Heart right ventricle (tissue), 16 donors: ENCODE measurements around the gene MIOS. TPM values are rescaled to one million over a fixed set of nuclear protein-coding genes. Genes with fewer than 3 reads are reported as not detected.

Experiments used
- ATAC-seq, 8 donors: fragments of 200-7000 bp; cut with Tn5 transposase; one replicate each; pipeline ENCODE4 v1.9.1; 2020; ENCODE audit warnings: mild to moderate bottlenecking in 8 of 8, moderate library complexity in 8 of 8, moderate number of reproducible peaks in 1 of 8
- DNase-seq, 2 donors: peaks; one replicate each; pipeline ENCODE4 v3.0.0-alpha.2; 2020
- H3K27ac ChIP-seq, 10 donors: fragments of 200-600 bp; sonication (generic) in 2 of 10; one replicate each; pipeline versions ENCODE4 v1.5.0 to v1.8.0; 2020 to 2022; ENCODE audit warnings: mild to moderate bottlenecking in 3 of 10
- H3K27me3 ChIP-seq, 7 donors: fragments of 200-600 bp; one replicate each; pipeline ENCODE4 v1.8.0; 2021 to 2022; ENCODE audit warnings: mild to moderate bottlenecking in 2 of 7
- H3K36me3 ChIP-seq, 9 donors: fragments of 200-600 bp; sonication (generic) in 1 of 9; one replicate each; pipeline versions ENCODE4 v1.5.0 to v1.8.0; 2020 to 2022; ENCODE audit warnings: mild to moderate bottlenecking in 2 of 9
- H3K4me1 ChIP-seq, 9 donors: fragments of 200-600 bp; sonication (generic) in 1 of 9; one replicate each; pipeline versions ENCODE4 v1.5.0 to v1.8.0; 2020 to 2022; ENCODE audit warnings: mild to moderate bottlenecking in 4 of 9
- H3K4me3 ChIP-seq, 10 donors: fragments of 200-600 bp; sonication (generic) in 2 of 10; one replicate each; pipeline versions ENCODE4 v1.5.0 to v1.8.0; 2020 to 2022; ENCODE audit warnings: mild to moderate bottlenecking in 7 of 10, moderate library complexity in 2 of 10
- H3K9me3 ChIP-seq, 11 donors: fragments of 200-600 bp in 10 of 11; sonication (generic) in 2 of 11; one replicate each; pipeline versions ENCODE4 v1.5.0 to v1.8.0; 2013 to 2022; ENCODE audit warnings: mild to moderate bottlenecking in 2 of 11, control low read depth in 1 of 11, moderate library complexity in 1 of 11
- CTCF ChIP-seq, 9 donors: fragments of 200-600 bp; sonication (generic) in 2 of 9; IDR thresholded peaks; one replicate each; pipeline versions ENCODE4 v1.5.0 to v1.8.0; 2021 to 2022; ENCODE audit warnings: antibody characterized with exemption in 9 of 9, mild to moderate bottlenecking in 5 of 9, moderate library complexity in 1 of 9
- WGBS, 2 donors: extraction: QIAGEN DNeasy Blood & Tissue Kit; methylation state at CpG; one replicate each; pipeline ENCODE4 v1.1.7; 2013; ENCODE audit warnings: inconsistent platforms in 1 of 2; 5-methylcytosine and 5-hydroxymethylcytosine counted together
- intact Hi-C, 10 donors: fragments of 100-400 bp; cut with DNase I; formaldehyde crosslinking; loops; one replicate each; pipeline versions ENCODE4 v1.11.1 to v1.14.2; 2022
- polyA plus RNA-seq, 2 donors: library from polyadenylated mRNA; stranded (reverse); fragments of 200-250 nt; gene quantifications; one replicate each; pipeline ENCODE4 v1.2.3, GENCODE V29; 2013
- total RNA-seq, 10 donors: library from RNA; stranded (reverse); fragmentation: NEBNext Ultra II Directional in 3 of 10; extraction: Animal tissue kit (Norgen Biotek cat#: 25700) in 3 of 10; gene quantifications; one replicate each; pipeline versions ENCODE4 v1.2.1 to v1.2.4, GENCODE V29; 2021 to 2023
- donor health status: Arrhythmogenic right ventricular cardiomyopathy.
- donor health status: ischemic (EF 13 %, LVEDD 7.1; RV severe dilation, severe dysfunction).
- donor health status: healthy with polysubstance abuse.
- donor health status: DM: no; HTN: yes; CAD: no.
- donor health status: DM: no; HTN: no; CAD: no.
- donor health status: ischemic (EF 25% LVEDD 6.9; RV normal size, moderate dysfunction).
- donor health status: ischemic (EF 25% LVEDD 5.7; RV mildly dilated, moderate dysfunction).
- donor health status: healthy.
- donor health status: DM: yes; HTN: yes; CAD: no.
- donor health status: Ischemic cardiomyopathy.
- donor health status: ischemic (EF 35%, LVEDD 5.7; RV mildly dilated, moderate dysfunction).
- donor health status: nonischemic (EF 11% LVEDD 7.7; RV severe dilation, severe dysfunction).
- donor health status: DM: yes; HTN: yes; CAD: no.
- donor health status: PGD.
- donor health status: ischemic (EF 29% LVEDD 5.4; RV normal size, mild dysfunction).
- donor health status: nonischemic (EF 23%, LVEDD 6.1; RV moderate dilation, normal function).

Gene MIOS
- total and polyA plus RNA-seq, 12 donors, result 8.9 to 28.8 (median 20.7) TPM

- no peaks in the 10 kb centered on the region for H3K27me3 ChIP-seq
- WGBS, 2 donors, result 82 to 87% methylated on average over 1 of the region's 1 CpG
- TF ChIP-seq CTCF (IDR thresholded peaks at IDR 0.05), result no peak
- no peaks in the 10 kb centered on the region for H3K36me3 ChIP-seq
- ATAC-seq (no peak), DNase-seq (no peak)
- H3K9me3 ChIP-seq, result peaks cover 0 to 7% (median 0%) of the 10 kb centered on the region in 11 donors
- no peaks in the 10 kb centered on the region for H3K4me1 ChIP-seq
- intact Hi-C loops, result no loop called here
- H3K4me3 ChIP-seq, result no peak overlapping the region
- H3K27ac ChIP-seq, result no peak overlapping the region
Observed at GRCh38 chr7:7628476-7628875, 61.8 kb downstream of the MIOS start.

GRCh38 chr7:7630626-7631329, 64.1 kb downstream of the MIOS start:
- DNase-seq (no peak), ATAC-seq (no peak)
- Histone ChIP-seq H3K4me1 (no peaks in the 10 kb centered on the region), H3K9me3 (peaks cover 0 to 7% (median 0%) of the 10 kb centered on the region in 11 donors), H3K36me3 (peaks cover 0 to 7% (median 0%) of the 10 kb centered on the region in 9 donors), H3K27me3 (no peaks in the 10 kb centered on the region), H3K27ac (no peak overlapping the region), H3K4me3 (no peak overlapping the region)
- WGBS, 2 donors, result 98 to 100% methylated on average over 1 of the region's 1 CpG
- no peak for TF ChIP-seq CTCF (IDR thresholded peaks at IDR 0.05)
- intact Hi-C loops, result no loop called here

- peak overlapping the region in 9 of 10 donors; percentile 69 to 94 (median 78) for H3K4me3 ChIP-seq
- WGBS, 2 donors, result 22 to 26% methylated on average over 5 of the region's 5 CpGs
- TF ChIP-seq CTCF (IDR thresholded peaks at IDR 0.05), result no peak
- intact Hi-C loops, result loop anchor here in 1 of 10 donors (2.0 kb wide), 1 partner anchor 63 kb away; no protein-coding TSS in a partner anchor
- no peak for ATAC-seq
- DNase-seq, result no peak
- H3K27me3 ChIP-seq, result no peaks in the 10 kb centered on the region
- peaks cover 0 to 29% (median 3%) of the 10 kb centered on the region in 9 donors for H3K36me3 ChIP-seq
- no peaks in the 10 kb centered on the region for H3K9me3 ChIP-seq
- H3K27ac ChIP-seq, result peak overlapping the region in 8 of 10 donors; percentile 52 to 94 (median 88)
- peaks cover 2 to 28% (median 18%) of the 10 kb centered on the region in 9 donors for H3K4me1 ChIP-seq
Observed at GRCh38 chr7:7639421-7639820, 72.7 kb downstream of the MIOS start.

GRCh38 chr7:7639847-7640220, 73.2 kb downstream of the MIOS start:
- TF ChIP-seq CTCF (IDR thresholded peaks at IDR 0.05), result no peak
- H3K27me3 ChIP-seq, result no peaks in the 10 kb centered on the region
- peaks cover 0 to 28% (median 3%) of the 10 kb centered on the region in 9 donors for H3K36me3 ChIP-seq
- intact Hi-C loops, result loop anchor here in 3 of 10 donors (2.0 to 5.0 kb wide), 5 partner anchors 63 to 458 kb away; partner anchors contain the start of genes MIOS (in 2 of the 3), C1GALT1 (in 1 of the 3) and GLCCI1 (in 1 of the 3)
- 0% methylated on average over 19 of the region's 19 CpGs for WGBS, 2 donors
- DNase-seq, result no peak
- H3K27ac ChIP-seq, result peak overlapping the region; percentile 45 to 94 (median 84)
- peaks cover 2 to 28% (median 18%) of the 10 kb centered on the region in 9 donors for H3K4me1 ChIP-seq
- no peaks in the 10 kb centered on the region for H3K9me3 ChIP-seq
- ATAC-seq, result no peak
- H3K4me3 ChIP-seq, result peak overlapping the region; percentile 56 to 94 (median 78)
